Fibroblast of lung (primary cell): ENCODE measurements around the gene MRC2. TPM values are rescaled to one million over a fixed set of nuclear protein-coding genes. Genes with fewer than 3 reads are reported as not detected.

Source experiments
- DNase-seq, 2 donors: peaks; one replicate each; pipeline versions ENCODE4 v3.0.0 to v3.0.0-alpha.2; 2010; ENCODE audit warnings: low read depth in 2 of 2
- H2AFZ ChIP-seq: 2 replicates; pipeline ENCODE4 v1.5.1; 2012; ENCODE audit warnings: low read length, control low read depth, inconsistent platforms
- H3K27ac ChIP-seq: 2 replicates; pipeline ENCODE4 v1.5.1; 2011; ENCODE audit warnings: low read length, control low read depth; ENCODE audit not compliant: insufficient read depth
- H3K27me3 ChIP-seq: 2 replicates; pipeline ENCODE4 v1.5.1; 2011; ENCODE audit warnings: mild to moderate bottlenecking, low read length; ENCODE audit not compliant: control insufficient read depth, insufficient read depth
- H3K36me3 ChIP-seq: 2 replicates; pipeline ENCODE4 v1.5.1; 2011; ENCODE audit warnings: low read length; ENCODE audit not compliant: control insufficient read depth, insufficient read depth
- H3K4me1 ChIP-seq: 2 replicates; pipeline ENCODE4 v1.5.1; 2011; ENCODE audit warnings: low read length; ENCODE audit not compliant: control insufficient read depth, insufficient read depth; ENCODE audit errors: extremely low read depth
- H3K4me2 ChIP-seq: 2 replicates; pipeline ENCODE4 v1.5.1; 2011; ENCODE audit warnings: low read length, control low read depth; ENCODE audit not compliant: insufficient read depth; ENCODE audit errors: extremely low read depth
- H3K4me3 ChIP-seq, 4 experiments: fragments of 200-600 bp in 1 of 4; sonication (generic) in 1 of 4; replicated peaks in 1 of 4; 2 replicates each; pipeline ENCODE4 v1.5.1; 2011 to 2016; ENCODE audit warnings: low read length in 4 of 4, low read depth in 3 of 4, mild to moderate bottlenecking in 3 of 4, control low read depth in 2 of 4, inconsistent platforms in 1 of 4, mixed read lengths in 1 of 4; ENCODE audit not compliant: insufficient read depth in 1 of 4; ENCODE audit errors: control extremely low read depth in 1 of 4
- H3K79me2 ChIP-seq: 2 replicates; pipeline ENCODE4 v1.5.1; 2012; ENCODE audit warnings: mild to moderate bottlenecking, low read length, inconsistent platforms; ENCODE audit not compliant: control insufficient read depth, insufficient read depth
- H3K9ac ChIP-seq: 2 replicates; pipeline ENCODE4 v1.5.1; 2011; ENCODE audit warnings: mild to moderate bottlenecking, low read length, control low read depth; ENCODE audit not compliant: insufficient read depth
- H3K9me3 ChIP-seq: 2 replicates; pipeline ENCODE4 v1.5.1; 2012; ENCODE audit warnings: low read depth, low read length; ENCODE audit not compliant: control insufficient read depth, insufficient read depth
- H4K20me1 ChIP-seq: 2 replicates; pipeline ENCODE4 v1.5.1; 2011; ENCODE audit warnings: low read length; ENCODE audit not compliant: control insufficient read depth, insufficient read depth; ENCODE audit errors: extremely low read depth
- EZH2 ChIP-seq: IDR thresholded peaks from 2 replicates; pipeline ENCODE4 v1.5.1; 2012; ENCODE audit warnings: low read length, control low read depth, mild to moderate bottlenecking; ENCODE audit errors: missing control alignments
- polyA plus RNA-seq, 2 donors: library from polyadenylated mRNA; depleted of rRNA in 1 of 2; stranded (reverse) in 1 of 2; unstranded in 1 of 2; fragments of >200 nt; gene quantifications; 2 replicates each; pipeline ENCODE4 v1.2.1, GENCODE V29; 2011 to 2012; ENCODE audit warnings: missing spikeins in 1 of 2
- total RNA-seq: library from RNA; depleted of rRNA; stranded (reverse); fragments of >200 nt; gene quantifications from 2 replicates; pipeline ENCODE4 v1.2.1, GENCODE V29; 2014
- TF ChIP-seq, protein P1 (sequence below), 2 donors: IDR thresholded peaks in 1 of 2; conservative IDR thresholded peaks in 1 of 2; 1 replicate in 1 of 2; 2 replicates in 1 of 2; pipeline ENCODE4 v1.5.1; 2011 to 2012; ENCODE audit warnings: low read length in 2 of 2, control low read depth in 1 of 2, inconsistent platforms in 1 of 2, low read depth in 1 of 2, mild to moderate bottlenecking in 1 of 2

The MRC2 gene
- total and polyA plus RNA-seq, 2 donors (not counting 1 experiment from before 2014, with no cell fraction given): 98.7 to 164 TPM

DNA sequence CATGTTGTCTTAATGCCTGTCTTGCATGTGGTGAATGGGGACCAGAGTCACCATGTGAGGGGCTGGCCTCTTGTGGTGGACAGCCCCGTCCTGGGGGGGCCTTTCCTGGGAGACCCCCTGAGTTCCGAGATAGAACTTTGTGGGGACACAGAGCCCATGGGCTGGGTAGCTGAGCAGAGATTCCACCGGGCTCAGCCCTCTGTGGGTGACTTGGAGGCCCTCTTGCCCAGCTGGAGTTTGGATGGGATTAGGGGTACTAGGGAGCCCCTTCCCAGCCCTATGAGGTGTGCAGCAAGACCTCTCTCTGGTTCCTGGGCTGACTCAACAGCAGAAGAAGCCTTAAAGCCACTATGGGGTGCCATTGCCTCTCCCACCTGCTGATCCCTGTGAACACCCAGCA is 38.1 kb downstream of the MRC2 start:
- Histone ChIP-seq H3K4me3 (no peak overlapping the region), H2AFZ (no peak overlapping the region), H4K20me1 (no peaks in the 10 kb centered on the region), H3K79me2 (peaks cover 8% of the 10 kb centered on the region), H3K27ac (no peak overlapping the region), H3K4me1 (peaks cover 5% of the 10 kb centered on the region), H3K9ac (no peak overlapping the region), H3K36me3 (peaks cover 21% of the 10 kb centered on the region), H3K27me3 (no peaks in the 10 kb centered on the region), H3K4me2 (no peak overlapping the region), H3K9me3 (no peaks in the 10 kb centered on the region)
- no peak for TF ChIP-seq EZH2
- TF ChIP-seq, protein P1, sequence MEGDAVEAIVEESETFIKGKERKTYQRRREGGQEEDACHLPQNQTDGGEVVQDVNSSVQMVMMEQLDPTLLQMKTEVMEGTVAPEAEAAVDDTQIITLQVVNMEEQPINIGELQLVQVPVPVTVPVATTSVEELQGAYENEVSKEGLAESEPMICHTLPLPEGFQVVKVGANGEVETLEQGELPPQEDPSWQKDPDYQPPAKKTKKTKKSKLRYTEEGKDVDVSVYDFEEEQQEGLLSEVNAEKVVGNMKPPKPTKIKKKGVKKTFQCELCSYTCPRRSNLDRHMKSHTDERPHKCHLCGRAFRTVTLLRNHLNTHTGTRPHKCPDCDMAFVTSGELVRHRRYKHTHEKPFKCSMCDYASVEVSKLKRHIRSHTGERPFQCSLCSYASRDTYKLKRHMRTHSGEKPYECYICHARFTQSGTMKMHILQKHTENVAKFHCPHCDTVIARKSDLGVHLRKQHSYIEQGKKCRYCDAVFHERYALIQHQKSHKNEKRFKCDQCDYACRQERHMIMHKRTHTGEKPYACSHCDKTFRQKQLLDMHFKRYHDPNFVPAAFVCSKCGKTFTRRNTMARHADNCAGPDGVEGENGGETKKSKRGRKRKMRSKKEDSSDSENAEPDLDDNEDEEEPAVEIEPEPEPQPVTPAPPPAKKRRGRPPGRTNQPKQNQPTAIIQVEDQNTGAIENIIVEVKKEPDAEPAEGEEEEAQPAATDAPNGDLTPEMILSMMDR (conservative IDR thresholded peaks at IDR 0.05 in 1 of 2, IDR thresholded peaks at IDR 0.05 in 1 of 2; ENCODE audit: low read depth in 1 of 2, low read length in 2 of 2): no peak
- no peak for DNase-seq

DNA sequence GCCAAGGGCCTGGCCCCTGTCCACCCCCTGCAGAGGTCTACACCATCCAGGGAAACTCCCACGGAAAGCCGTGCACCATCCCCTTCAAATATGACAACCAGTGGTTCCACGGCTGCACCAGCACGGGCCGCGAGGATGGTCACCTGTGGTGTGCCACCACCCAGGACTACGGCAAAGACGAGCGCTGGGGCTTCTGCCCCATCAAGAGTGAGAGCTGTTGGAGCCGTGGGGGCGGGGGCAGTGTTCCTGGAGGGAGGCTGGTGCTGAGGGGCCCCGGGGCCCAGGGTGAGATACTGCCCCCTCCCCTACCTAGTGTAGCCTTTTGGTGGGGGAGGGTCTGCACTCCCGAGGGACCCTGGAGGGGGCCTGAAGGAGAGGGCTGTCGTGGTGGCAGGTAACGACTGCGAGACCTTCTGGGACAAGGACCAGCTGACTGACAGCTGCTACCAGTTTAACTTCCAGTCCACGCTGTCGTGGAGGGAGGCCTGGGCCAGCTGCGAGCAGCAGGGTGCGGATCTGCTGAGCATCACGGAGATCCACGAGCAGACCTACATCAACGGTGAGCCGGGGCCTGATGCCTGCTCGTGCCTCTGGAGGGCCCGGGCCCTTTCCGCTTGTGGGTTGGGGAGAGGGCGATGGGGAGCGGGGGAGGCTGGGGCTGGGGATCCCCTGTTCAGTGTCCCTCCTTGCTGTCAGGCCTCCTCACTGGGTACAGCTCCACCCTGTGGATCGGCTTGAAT is 38.8 kb downstream of the MRC2 start:
- no peak for DNase-seq
- H3K27ac ChIP-seq: no peak overlapping the region
- no peaks in the 10 kb centered on the region for H3K27me3 ChIP-seq
- H4K20me1 ChIP-seq: no peaks in the 10 kb centered on the region
- H3K4me3 ChIP-seq: no peak overlapping the region
- no peak for TF ChIP-seq EZH2
- TF ChIP-seq, protein P1 (conservative IDR thresholded peaks at IDR 0.05 in 1 of 2, IDR thresholded peaks at IDR 0.05 in 1 of 2; ENCODE audit: low read depth in 1 of 2, low read length in 2 of 2): no peak
- no peak overlapping the region for H3K4me2 ChIP-seq
- H3K79me2 ChIP-seq: peaks cover 5% of the 10 kb centered on the region
- H2AFZ ChIP-seq: no peak overlapping the region
- H3K4me1 ChIP-seq: peaks cover 5% of the 10 kb centered on the region
- peaks cover 22% of the 10 kb centered on the region for H3K36me3 ChIP-seq
- H3K9ac ChIP-seq: no peak overlapping the region
- no peaks in the 10 kb centered on the region for H3K9me3 ChIP-seq

DNA sequence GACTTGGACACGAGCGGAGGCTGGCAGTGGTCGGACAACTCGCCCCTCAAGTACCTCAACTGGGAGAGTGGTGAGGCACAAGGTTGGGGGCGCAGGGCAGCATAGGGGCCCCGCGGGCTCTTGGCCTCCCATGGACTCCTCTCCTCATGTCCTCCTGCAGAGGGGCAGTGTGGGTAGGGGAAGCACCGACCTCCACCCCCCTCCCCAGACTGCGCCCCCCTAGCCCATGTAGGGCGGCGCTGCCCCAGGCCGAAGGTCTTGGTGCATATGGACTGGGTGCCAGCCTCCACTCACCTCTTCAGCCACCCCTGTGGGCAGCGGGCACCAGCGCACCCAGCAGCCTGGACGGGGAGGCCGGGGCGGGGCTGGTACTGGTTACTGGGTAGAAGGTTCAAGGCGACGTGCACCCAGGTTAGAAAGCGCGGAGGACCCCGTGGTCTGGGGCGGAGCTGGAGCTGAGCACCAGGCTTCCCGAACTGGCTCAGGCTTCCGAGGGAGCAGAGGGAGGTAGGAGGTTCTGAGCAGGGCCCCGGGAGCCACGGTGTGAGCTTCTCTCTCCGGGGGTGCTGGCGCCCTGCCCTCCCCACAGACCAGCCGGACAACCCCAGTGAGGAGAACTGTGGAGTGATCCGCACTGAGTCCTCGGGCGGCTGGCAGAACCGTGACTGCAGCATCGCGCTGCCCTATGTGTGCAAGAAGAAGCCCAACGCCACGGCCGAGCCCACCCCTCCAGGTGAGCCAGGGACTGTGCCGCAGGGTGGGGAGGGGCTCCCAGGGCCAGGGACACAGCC is 39.5 kb downstream of the MRC2 start:
- TF ChIP-seq, protein P1 (conservative IDR thresholded peaks at IDR 0.05 in 1 of 2, IDR thresholded peaks at IDR 0.05 in 1 of 2; ENCODE audit: low read depth in 1 of 2, low read length in 2 of 2): no peak
- H3K9ac ChIP-seq: no peak overlapping the region
- no peak for DNase-seq
- peaks cover 5% of the 10 kb centered on the region for H3K4me1 ChIP-seq
- H3K4me2 ChIP-seq: no peak overlapping the region
- no peaks in the 10 kb centered on the region for H3K27me3 ChIP-seq
- no peak overlapping the region for H3K27ac ChIP-seq
- H4K20me1 ChIP-seq: no peaks in the 10 kb centered on the region
- peaks cover 5% of the 10 kb centered on the region for H3K79me2 ChIP-seq
- no peak overlapping the region for H2AFZ ChIP-seq
- no peaks in the 10 kb centered on the region for H3K9me3 ChIP-seq
- peaks cover 22% of the 10 kb centered on the region for H3K36me3 ChIP-seq
- no peak overlapping the region for H3K4me3 ChIP-seq
